ENCODE results near the gene SLF2. TPM values are rescaled to one million over a fixed set of nuclear protein-coding genes. Genes with fewer than 3 reads are reported as not detected.

Gene SLF2
- total and polyA plus RNA-seq, 9 of the 15 experiments (the other 6 are each of a cell fraction or from before 2014, with no cell fraction given), result 1.7 to 18.4 (median 7.8) TPM

DNA sequence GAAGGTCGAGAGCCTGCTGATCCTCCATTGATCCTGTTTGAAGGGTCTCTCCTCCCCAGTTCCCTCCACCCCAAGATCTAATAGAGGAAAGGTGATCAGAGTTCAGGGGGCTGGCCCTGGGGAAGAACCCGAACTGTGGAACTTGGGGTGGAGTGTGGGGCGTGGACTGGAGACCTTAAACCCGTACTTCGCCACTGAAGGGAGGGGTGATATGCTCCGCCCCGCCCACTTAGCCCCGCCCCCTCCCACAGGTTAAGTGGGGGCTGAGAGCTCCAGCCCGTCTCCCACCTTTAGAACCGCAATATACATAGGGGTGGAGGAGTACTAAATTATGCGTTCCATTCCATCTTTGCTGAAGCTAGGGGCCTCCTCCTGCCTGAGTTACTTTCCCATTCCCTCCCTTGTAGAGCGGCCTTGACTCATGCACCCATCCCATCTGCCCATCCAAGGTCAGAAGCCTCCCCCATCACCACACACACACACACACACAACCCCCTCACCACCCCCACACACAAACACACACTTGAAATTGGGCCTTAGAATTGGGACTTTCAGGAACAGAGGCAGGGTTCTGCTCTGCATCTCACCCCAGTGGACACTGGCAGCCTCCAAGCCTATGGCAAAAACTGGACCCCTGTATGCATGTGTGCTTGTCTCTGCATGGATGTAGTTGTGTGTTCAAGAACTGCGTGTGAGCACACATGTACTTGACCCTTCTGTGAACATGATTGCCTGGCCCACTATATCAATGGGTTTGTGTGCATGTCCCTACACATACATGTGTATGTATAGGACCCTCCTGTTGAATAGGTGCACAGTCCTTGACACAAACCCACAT is 57.5 kb downstream of the SLF2 start:
- ATAC-seq (peak; percentile 76), FAIRE-seq (no peak), DNase-seq (ENCODE audit: extremely low read depth in 1 of 4, low spot score in 3 of 4) (peak; percentile 67 to 77 (median 76))
- Histone ChIP-seq H3K4me3 (peak overlapping the region; percentile 52), H2AFZ (ENCODE audit: low read depth, low read length) (peak overlapping the region; percentile 91), H3K79me2 (ENCODE audit: control insufficient read depth, insufficient read depth, low read length) (no peaks in the 10 kb centered on the region), H3K4me1 (replicated peaks in 1 of 2; ENCODE audit: control insufficient read depth in 2 of 2, insufficient read depth in 2 of 2, low read length in 2 of 2) (peaks cover 12 to 14% of the 10 kb centered on the region in 2 experiments), H3K27ac (ENCODE audit: extremely low read depth, low read depth, low read length) (no peak overlapping the region), H3K9me1 (ENCODE audit: control insufficient read depth, insufficient read depth, low read length) (no peaks in the 10 kb centered on the region), H3K36me3 (ENCODE audit: control insufficient read depth, insufficient read depth, low read length) (peaks cover 3% of the 10 kb centered on the region; the same call in 1 of the 3 replicates), H4K20me1 (replicated peaks; ENCODE audit: control insufficient read depth, insufficient read depth, low read length) (no peaks in the 10 kb centered on the region), H3K9ac (ENCODE audit: insufficient read depth in 1 of 2, low read depth in 2 of 2, low read length in 2 of 2) (peak overlapping the region; percentile 57 to 89; a peak in 3 of 4 replicates), H3K4me2 (ENCODE audit: insufficient read depth, low read length) (peak overlapping the region; percentile 87), H3K27me3 (ENCODE audit: control insufficient read depth in 2 of 2, insufficient read depth in 2 of 2, low read length in 2 of 2) (no peaks in the 10 kb centered on the region), H3K9me3 (replicated peaks; ENCODE audit: control insufficient read depth, insufficient read depth, low read depth, low read length) (no peaks in the 10 kb centered on the region)
- BruUV-seq (replicated peaks), result TSS peak; percentile 28
- in situ Hi-C loops (cut with MboI) (no loop called here), intact Hi-C loops (cut with micrococcal nuclease) (no loop called here)
- 19% methylated on average over 6 of the region's 13 CpGs for WGBS (ENCODE audit: insufficient coverage, low coverage, missing lambda C conversion rate)
- POLR2A ChIA-PET, result interaction anchor here (1.1 kb wide), 1 partner anchor 12 kb away, joined by 4 read pairs; no protein-coding TSS in a partner anchor
- TF ChIP-seq, protein P1, sequence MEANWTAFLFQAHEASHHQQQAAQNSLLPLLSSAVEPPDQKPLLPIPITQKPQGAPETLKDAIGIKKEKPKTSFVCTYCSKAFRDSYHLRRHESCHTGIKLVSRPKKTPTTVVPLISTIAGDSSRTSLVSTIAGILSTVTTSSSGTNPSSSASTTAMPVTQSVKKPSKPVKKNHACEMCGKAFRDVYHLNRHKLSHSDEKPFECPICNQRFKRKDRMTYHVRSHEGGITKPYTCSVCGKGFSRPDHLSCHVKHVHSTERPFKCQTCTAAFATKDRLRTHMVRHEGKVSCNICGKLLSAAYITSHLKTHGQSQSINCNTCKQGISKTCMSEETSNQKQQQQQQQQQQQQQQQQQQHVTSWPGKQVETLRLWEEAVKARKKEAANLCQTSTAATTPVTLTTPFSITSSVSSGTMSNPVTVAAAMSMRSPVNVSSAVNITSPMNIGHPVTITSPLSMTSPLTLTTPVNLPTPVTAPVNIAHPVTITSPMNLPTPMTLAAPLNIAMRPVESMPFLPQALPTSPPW (CRISPR knock-in tag; IDR thresholded peaks at IDR 0.05), result peak; percentile 40; the same call in 1 of the 2 replicates
- TF ChIP-seq, protein P2, sequence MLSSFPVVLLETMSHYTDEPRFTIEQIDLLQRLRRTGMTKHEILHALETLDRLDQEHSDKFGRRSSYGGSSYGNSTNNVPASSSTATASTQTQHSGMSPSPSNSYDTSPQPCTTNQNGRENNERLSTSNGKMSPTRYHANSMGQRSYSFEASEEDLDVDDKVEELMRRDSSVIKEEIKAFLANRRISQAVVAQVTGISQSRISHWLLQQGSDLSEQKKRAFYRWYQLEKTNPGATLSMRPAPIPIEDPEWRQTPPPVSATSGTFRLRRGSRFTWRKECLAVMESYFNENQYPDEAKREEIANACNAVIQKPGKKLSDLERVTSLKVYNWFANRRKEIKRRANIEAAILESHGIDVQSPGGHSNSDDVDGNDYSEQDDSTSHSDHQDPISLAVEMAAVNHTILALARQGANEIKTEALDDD (IDR thresholded peaks at IDR 0.05), result no peak
- TF ChIP-seq EGR1 (conservative IDR thresholded peaks at IDR 0.05), result peak; percentile 39
- TF ChIP-seq, protein P3, sequence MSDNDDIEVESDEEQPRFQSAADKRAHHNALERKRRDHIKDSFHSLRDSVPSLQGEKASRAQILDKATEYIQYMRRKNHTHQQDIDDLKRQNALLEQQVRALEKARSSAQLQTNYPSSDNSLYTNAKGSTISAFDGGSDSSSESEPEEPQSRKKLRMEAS (CRISPR knock-in tag; IDR thresholded peaks at IDR 0.05), result peak; percentile 8; the same call in 1 of the 2 replicates
- CTCF ChIA-PET (ENCODE audit: low intra/inter-chr PET ratio), result no interaction called here
